Memory B cell (primary cell): ENCODE measurements around the gene ADAMTS3.

ENCODE experiments used
- ATAC-seq: fragments of 150-1000 bp; cut with Tn5 transposase; 2 replicates; pipeline ENCODE4 v1.10.0; 2021; ENCODE audit warnings: low read depth, mild to moderate bottlenecking, moderate library complexity
- DNase-seq, 2 donors: peaks; one replicate each; pipeline ENCODE4 v3.0.0; 2022; ENCODE audit warnings: low spot score in 2 of 2
- H3K27ac Mint-ChIP-seq: one replicate; pipeline ENCODE4 v1.8.0; 2022; ENCODE audit warnings: mild to moderate bottlenecking, moderate library complexity, mixed read lengths
- H3K27me3 Mint-ChIP-seq: one replicate; pipeline ENCODE4 v1.8.0; 2022; ENCODE audit warnings: mixed read lengths
- H3K36me3 Mint-ChIP-seq: one replicate; pipeline ENCODE4 v1.8.0; 2022; ENCODE audit warnings: mild to moderate bottlenecking, mixed read lengths
- H3K4me1 Mint-ChIP-seq: one replicate; pipeline ENCODE4 v1.8.0; 2022; ENCODE audit warnings: mixed read lengths
- H3K4me3 Mint-ChIP-seq: one replicate; pipeline ENCODE4 v1.8.0; 2022; ENCODE audit warnings: mild to moderate bottlenecking, moderate library complexity, mixed read lengths
- H3K9me3 Mint-ChIP-seq: one replicate; pipeline ENCODE4 v1.8.0; 2022; ENCODE audit warnings: mixed read lengths

The ADAMTS3 gene

GRCh38 chr4:72568959-72569718, at the start of gene ADAMTS3:
ADAMTS3 (minus strand) TSS chr4:72569221; CDS start chr4:72568762, 459 bp downstream.
- H3K27ac Mint-ChIP-seq, result no peak within 1 kb of the TSS
- H3K4me1 Mint-ChIP-seq, result peaks cover 4% of the 10 kb centered on the region
- H3K36me3 Mint-ChIP-seq, result no peaks in the 10 kb centered on the region
- DNase-seq (no peak), ATAC-seq (no peak)
- H3K27me3 Mint-ChIP-seq, result peaks cover 14% of the 10 kb centered on the region
- H3K9me3 Mint-ChIP-seq, result peaks cover 1% of the 10 kb centered on the region
- H3K4me3 Mint-ChIP-seq, result peak within 1 kb of the TSS; percentile 64

- Mint-ChIP-seq H3K36me3 (no peaks in the 10 kb centered on the region), H3K27me3 (no peaks in the 10 kb centered on the region), H3K4me1 (no peaks in the 10 kb centered on the region), H3K9me3 (peaks cover 3% of the 10 kb centered on the region), H3K27ac (no peak overlapping the region), H3K4me3 (no peak overlapping the region)
- DNase-seq, result no peak
- no peak for ATAC-seq
Observed at GRCh38 chr4:72613959-72614358, 44.9 kb upstream of the ADAMTS3 start.

- Mint-ChIP-seq H3K4me1 (no peaks in the 10 kb centered on the region), H3K27ac (no peak overlapping the region), H3K27me3 (no peaks in the 10 kb centered on the region), H3K4me3 (no peak overlapping the region), H3K9me3 (peaks cover 6% of the 10 kb centered on the region), H3K36me3 (no peaks in the 10 kb centered on the region)
- DNase-seq, result no peak
- no peak for ATAC-seq
Observed at GRCh38 chr4:72606751-72607150, 37.7 kb upstream of the ADAMTS3 start.

- Mint-ChIP-seq H3K27me3 (no peaks in the 10 kb centered on the region), H3K4me1 (no peaks in the 10 kb centered on the region), H3K36me3 (no peaks in the 10 kb centered on the region), H3K27ac (no peak overlapping the region), H3K4me3 (no peak overlapping the region), H3K9me3 (peaks cover 6% of the 10 kb centered on the region)
- ATAC-seq (no peak), DNase-seq (no peak)
Observed at GRCh38 chr4:72604324-72604723, 35.3 kb upstream of the ADAMTS3 start.

- ATAC-seq (no peak), DNase-seq (no peak)
- H3K4me1 Mint-ChIP-seq, result no peaks in the 10 kb centered on the region
- H3K27me3 Mint-ChIP-seq, result no peaks in the 10 kb centered on the region
- no peak overlapping the region for H3K4me3 Mint-ChIP-seq
- peaks cover 6% of the 10 kb centered on the region for H3K9me3 Mint-ChIP-seq
- H3K36me3 Mint-ChIP-seq, result no peaks in the 10 kb centered on the region
- H3K27ac Mint-ChIP-seq, result no peak overlapping the region
Observed at GRCh38 chr4:72602396-72603376, 33.7 kb upstream of the ADAMTS3 start.

- ATAC-seq, result no peak
- H3K27ac Mint-ChIP-seq, result no peak overlapping the region
- no peaks in the 10 kb centered on the region for H3K36me3 Mint-ChIP-seq
- H3K9me3 Mint-ChIP-seq, result peaks cover 4% of the 10 kb centered on the region
- no peaks in the 10 kb centered on the region for H3K27me3 Mint-ChIP-seq
- H3K4me3 Mint-ChIP-seq, result no peak overlapping the region
- DNase-seq, result no peak
- H3K4me1 Mint-ChIP-seq, result no peaks in the 10 kb centered on the region
Observed at GRCh38 chr4:72591547-72592454, 22.8 kb upstream of the ADAMTS3 start.

GRCh38 chr4:72587334-72587733, 18.3 kb upstream of the ADAMTS3 start:
- H3K9me3 Mint-ChIP-seq, result no peaks in the 10 kb centered on the region
- ATAC-seq, result no peak
- no peaks in the 10 kb centered on the region for H3K27me3 Mint-ChIP-seq
- H3K4me3 Mint-ChIP-seq, result no peak overlapping the region
- H3K27ac Mint-ChIP-seq, result no peak overlapping the region
- no peak for DNase-seq
- no peaks in the 10 kb centered on the region for H3K36me3 Mint-ChIP-seq
- H3K4me1 Mint-ChIP-seq, result no peaks in the 10 kb centered on the region

GRCh38 chr4:72582853-72583252, 13.8 kb upstream of the ADAMTS3 start:
- Mint-ChIP-seq H3K27me3 (no peaks in the 10 kb centered on the region), H3K27ac (no peak overlapping the region), H3K4me3 (no peak overlapping the region), H3K4me1 (no peaks in the 10 kb centered on the region), H3K9me3 (no peaks in the 10 kb centered on the region), H3K36me3 (no peaks in the 10 kb centered on the region)
- no peak for DNase-seq
- ATAC-seq, result no peak

GRCh38 chr4:72577211-72577610, 8.2 kb upstream of the ADAMTS3 start:
- no peaks in the 10 kb centered on the region for H3K4me1 Mint-ChIP-seq
- no peak overlapping the region for H3K4me3 Mint-ChIP-seq
- peaks cover 2% of the 10 kb centered on the region for H3K27me3 Mint-ChIP-seq
- H3K36me3 Mint-ChIP-seq, result no peaks in the 10 kb centered on the region
- no peak overlapping the region for H3K27ac Mint-ChIP-seq
- ATAC-seq, result no peak
- no peaks in the 10 kb centered on the region for H3K9me3 Mint-ChIP-seq
- DNase-seq, result no peak

GRCh38 chr4:72571337-72571736, 2.3 kb upstream of the ADAMTS3 start:
- H3K4me1 Mint-ChIP-seq, result peaks cover 4% of the 10 kb centered on the region
- DNase-seq (no peak), ATAC-seq (no peak)
- peaks cover 14% of the 10 kb centered on the region for H3K27me3 Mint-ChIP-seq
- no peaks in the 10 kb centered on the region for H3K9me3 Mint-ChIP-seq
- no peaks in the 10 kb centered on the region for H3K36me3 Mint-ChIP-seq
- H3K4me3 Mint-ChIP-seq, result no peak overlapping the region
- H3K27ac Mint-ChIP-seq, result no peak overlapping the region

- no peak for DNase-seq
- no peak overlapping the region for H3K27ac Mint-ChIP-seq
- no peak overlapping the region for H3K4me3 Mint-ChIP-seq
- H3K9me3 Mint-ChIP-seq, result peaks cover 1% of the 10 kb centered on the region
- ATAC-seq, result no peak
- H3K4me1 Mint-ChIP-seq, result peaks cover 4% of the 10 kb centered on the region
- H3K27me3 Mint-ChIP-seq, result peaks cover 14% of the 10 kb centered on the region
- H3K36me3 Mint-ChIP-seq, result no peaks in the 10 kb centered on the region
Observed at GRCh38 chr4:72569719-72570235, 756 bp upstream of the ADAMTS3 start.

GRCh38 chr4:72567821-72568675, 973 bp downstream of the ADAMTS3 start:
- Mint-ChIP-seq H3K9me3 (peaks cover 1% of the 10 kb centered on the region), H3K27me3 (peaks cover 14% of the 10 kb centered on the region), H3K4me3 (peak overlapping the region; percentile 5), H3K4me1 (peaks cover 4% of the 10 kb centered on the region), H3K27ac (no peak overlapping the region), H3K36me3 (no peaks in the 10 kb centered on the region)
- ATAC-seq, result no peak
- DNase-seq, result no peak

GRCh38 chr4:72567036-72567435, 2.0 kb downstream of the ADAMTS3 start:
- Mint-ChIP-seq H3K4me1 (peaks cover 4% of the 10 kb centered on the region), H3K36me3 (no peaks in the 10 kb centered on the region), H3K27me3 (peaks cover 12% of the 10 kb centered on the region), H3K9me3 (peaks cover 1% of the 10 kb centered on the region), H3K27ac (no peak overlapping the region), H3K4me3 (no peak overlapping the region)
- DNase-seq (no peak), ATAC-seq (no peak)
